H1 (cell line): Measurements from ENCODE around the gene VAMP2. TPM values are rescaled to one million over a fixed set of nuclear protein-coding genes. Genes with fewer than 3 reads are reported as not detected.

Source experiments
- CTCF ChIA-PET: fragments of 300-600 bp; sonication (Branson Sonifier 250); formaldehyde crosslinking; loops from one replicate; lab custom pipeline; 2021; ENCODE audit not compliant: partially characterized antibody; lab: Charles Lee
- POLR2A ChIA-PET: fragments of 300-600 bp; sonication (Branson Sonifier 250); formaldehyde crosslinking; loops from one replicate; lab custom pipeline; 2021; ENCODE audit warnings: inconsistent platforms; ENCODE audit not compliant: partially characterized antibody; lab: Charles Lee
- DNase-seq, 2 experiments: peaks; one replicate each; pipeline versions ENCODE4 v3.0.0 to v3.0.0-alpha.2; 2010 to 2022; ENCODE audit warnings: low spot score in 2 of 2, low read depth in 1 of 2, mixed read lengths in 1 of 2
- FAIRE-seq: peaks from 2 replicates; lab custom pipeline; 2011; peaks lifted over from hg19 to GRCh38; lab: Jason Lieb, UNC
- H2AFZ ChIP-seq: 2 replicates; pipeline ENCODE4 v1.8.1; 2012; ENCODE audit warnings: low read length, inconsistent platforms
- H2AK5ac ChIP-seq: 2 replicates; pipeline ENCODE4 v1.6.1; 2013; ENCODE audit warnings: low read depth, low read length
- H2BK120ac ChIP-seq: replicated peaks from 2 replicates; pipeline ENCODE3; 2013; ENCODE audit warnings: low read depth, low read length, inconsistent platforms
- H2BK12ac ChIP-seq: 2 replicates; pipeline ENCODE4 v1.6.1; 2013; ENCODE audit warnings: low read depth, low read length
- H2BK15ac ChIP-seq: 2 replicates; pipeline ENCODE4 v1.6.1; 2013; ENCODE audit warnings: low read length
- H2BK20ac ChIP-seq: 2 replicates; pipeline ENCODE4 v1.6.1; 2013; ENCODE audit warnings: low read length
- H2BK5ac ChIP-seq: 2 replicates; pipeline ENCODE4 v1.6.1; 2013; ENCODE audit warnings: low read depth, low read length
- H3K14ac ChIP-seq: 2 replicates; pipeline ENCODE4 v1.6.1; 2013; ENCODE audit warnings: inconsistent platforms; ENCODE audit not compliant: insufficient read length
- H3K18ac ChIP-seq: 2 replicates; pipeline ENCODE4 v1.6.1; 2013; ENCODE audit warnings: low read length; ENCODE audit errors: extremely low read depth
- H3K23ac ChIP-seq: 2 replicates; pipeline ENCODE4 v1.6.1; 2013; ENCODE audit warnings: inconsistent platforms; ENCODE audit not compliant: insufficient read length
- H3K23me2 ChIP-seq: 2 replicates; pipeline ENCODE4 v1.6.1; 2013; ENCODE audit warnings: low read depth, low read length
- H3K27ac ChIP-seq: 2 replicates; pipeline ENCODE4 v1.6.1; 2011; ENCODE audit warnings: low read depth, low read length, inconsistent platforms
- H3K27me3 ChIP-seq, 4 experiments: replicated peaks in 1 of 4; 1 replicate in 1 of 4; 2 replicates in 3 of 4; pipeline versions ENCODE4 v1.6.1 to v1.8.1; 2011 to 2013; ENCODE audit warnings: low read length in 3 of 4, mild to moderate bottlenecking in 3 of 4, inconsistent platforms in 2 of 4, mixed read lengths in 2 of 4, moderate library complexity in 1 of 4; ENCODE audit not compliant: control insufficient read depth in 3 of 4, insufficient read depth in 3 of 4; ENCODE audit errors: extremely low read depth in 1 of 4
- H3K36me3 ChIP-seq, 4 experiments: 2 replicates each; pipeline versions ENCODE4 v1.6.1 to v1.8.1; 2011 to 2013; ENCODE audit warnings: mild to moderate bottlenecking in 4 of 4, low read length in 3 of 4, moderate library complexity in 2 of 4, control low read depth in 1 of 4, inconsistent platforms in 1 of 4; ENCODE audit not compliant: insufficient read depth in 4 of 4, control insufficient read depth in 2 of 4
- H3K4ac ChIP-seq: replicated peaks from 2 replicates; pipeline ENCODE3; 2013; ENCODE audit warnings: low read length, low read depth, mixed read lengths, inconsistent platforms; ENCODE audit not compliant: insufficient read length
- H3K4me1 ChIP-seq, 4 experiments: replicated peaks in 1 of 4; 1 replicate in 1 of 4; 2 replicates in 3 of 4; pipeline versions ENCODE4 v1.6.1 to v1.8.1; 2011 to 2013; ENCODE audit warnings: low read length in 3 of 4, inconsistent platforms in 2 of 4, mixed read lengths in 1 of 4; ENCODE audit not compliant: insufficient read depth in 4 of 4, control insufficient read depth in 3 of 4
- H3K4me2 ChIP-seq, 2 experiments: 2 replicates each; pipeline versions ENCODE4 v1.6.1 to v1.8.1; 2011 to 2013; ENCODE audit warnings: low read depth in 2 of 2, low read length in 2 of 2, control low read depth in 1 of 2, inconsistent platforms in 1 of 2, mild to moderate bottlenecking in 1 of 2; ENCODE audit not compliant: insufficient read depth in 1 of 2
- H3K4me3 ChIP-seq, 4 experiments: fragments of 200-600, 300-600 bp in 1 of 4; sonication (generic), shearing (Covaris generic), sonication (Bioruptor Twin) in 1 of 4; 2 replicates each; pipeline versions ENCODE4 v1.5.1 to v1.8.1; 2011 to 2016; ENCODE audit warnings: low read length in 4 of 4, low read depth in 3 of 4, control low read depth in 2 of 4, inconsistent platforms in 2 of 4, mild to moderate bottlenecking in 2 of 4, mixed read lengths in 1 of 4, moderate library complexity in 1 of 4; ENCODE audit not compliant: insufficient read depth in 2 of 4; ENCODE audit errors: extremely low read depth in 1 of 4
- H3K56ac ChIP-seq: replicated peaks from 2 replicates; pipeline ENCODE3; 2013; ENCODE audit warnings: low read depth, mild to moderate bottlenecking, mixed read lengths, low read length, inconsistent platforms; ENCODE audit not compliant: insufficient read length
- H3K79me1 ChIP-seq: 2 replicates; pipeline ENCODE4 v1.6.1; 2013; ENCODE audit warnings: low read depth, low read length, control low read depth
- H3K79me2 ChIP-seq, 2 experiments: 2 replicates each; pipeline versions ENCODE4 v1.6.1 to v1.8.1; 2012 to 2013; ENCODE audit warnings: low read length in 2 of 2, mild to moderate bottlenecking in 2 of 2, inconsistent platforms in 1 of 2; ENCODE audit not compliant: insufficient read depth in 2 of 2, control insufficient read depth in 1 of 2
- H3K9ac ChIP-seq, 4 experiments: replicated peaks in 1 of 4; 1 replicate in 1 of 4; 2 replicates in 3 of 4; pipeline versions ENCODE4 v1.6.1 to v1.8.1; 2011 to 2013; ENCODE audit warnings: low read depth in 3 of 4, low read length in 3 of 4, control low read depth in 2 of 4, mild to moderate bottlenecking in 2 of 4, moderate library complexity in 2 of 4, inconsistent platforms in 1 of 4; ENCODE audit errors: extremely low read depth in 1 of 4
- H3K9me3 ChIP-seq, 2 experiments: 2 replicates each; pipeline versions ENCODE4 v1.6.1 to v1.8.1; 2012 to 2013; ENCODE audit warnings: mild to moderate bottlenecking in 2 of 2, moderate library complexity in 2 of 2, control low read depth in 1 of 2, inconsistent platforms in 1 of 2, low read depth in 1 of 2, low read length in 1 of 2, mixed read lengths in 1 of 2; ENCODE audit not compliant: insufficient read depth in 2 of 2
- H4K20me1 ChIP-seq, 2 experiments: replicated peaks in 1 of 2; 2 replicates each; pipeline versions ENCODE3 to v1.8.1; 2011 to 2013; ENCODE audit warnings: inconsistent platforms in 2 of 2, low read length in 2 of 2, mild to moderate bottlenecking in 1 of 2; ENCODE audit not compliant: insufficient read depth in 2 of 2, control insufficient read depth in 1 of 2
- H4K5ac ChIP-seq: 2 replicates; pipeline ENCODE4 v1.6.1; 2013; ENCODE audit warnings: low read length, low read depth, mixed read lengths, inconsistent platforms; ENCODE audit not compliant: insufficient read length
- H4K8ac ChIP-seq: 2 replicates; pipeline ENCODE4 v1.8.0; 2013; ENCODE audit warnings: mild to moderate bottlenecking, moderate library complexity, low read length, inconsistent platforms; ENCODE audit not compliant: insufficient read depth; ENCODE audit errors: extremely low read depth
- H4K91ac ChIP-seq: replicated peaks from 2 replicates; pipeline ENCODE3; 2013; ENCODE audit warnings: low read length, mixed read lengths, inconsistent platforms; ENCODE audit not compliant: insufficient read length
- EP300 ChIP-seq, 2 experiments: IDR thresholded peaks; 1 replicate in 1 of 2; 2 replicates in 1 of 2; pipeline ENCODE4 v1.6.1; 2011 to 2012; ENCODE audit warnings: low read depth in 2 of 2, low read length in 2 of 2, mild to moderate bottlenecking in 2 of 2, borderline replicate concordance in 1 of 2, inconsistent platforms in 1 of 2, moderate library complexity in 1 of 2
- GABPA ChIP-seq: IDR thresholded peaks from 2 replicates; pipeline ENCODE4 v1.6.1; 2011; ENCODE audit warnings: mild to moderate bottlenecking, low read length, moderate library complexity, borderline replicate concordance; ENCODE audit not compliant: insufficient read depth
- HDAC6 ChIP-seq: IDR thresholded peaks from one replicate; pipeline ENCODE4 v1.7.1; 2012; ENCODE audit warnings: low read depth, mild to moderate bottlenecking, inconsistent platforms, low read length, moderate library complexity
- KDM1A ChIP-seq: fragments of 200-600, 300-600 bp; sonication (generic); IDR thresholded peaks from 2 replicates; pipeline ENCODE4 v1.7.1; 2016; ENCODE audit warnings: mild to moderate bottlenecking, low read length, borderline replicate concordance
- POU5F1 ChIP-seq: IDR thresholded peaks from 2 replicates; pipeline ENCODE4 v1.6.1; 2011; ENCODE audit warnings: low read depth, mild to moderate bottlenecking, low read length, moderate library complexity
- whole genome bisulfite sequencing, 2 experiments: shearing (Covaris generic) in 1 of 2; methylation state at CpG; one replicate each; pipeline versions ENCODE4 v1.1.6 to v1.1.7; 2013 to 2015; ENCODE audit warnings: low lambda C conversion rate in 2 of 2, mixed read lengths in 2 of 2, inconsistent platforms in 1 of 2, low coverage in 1 of 2, missing lambda C conversion rate in 1 of 2; ENCODE audit not compliant: insufficient replicate concordance in 2 of 2, insufficient coverage in 1 of 2, insufficient read length in 1 of 2; ENCODE audit errors: extremely low coverage in 1 of 2, missing lambda C conversion rate in 1 of 2; 5-methylcytosine and 5-hydroxymethylcytosine counted together
- polyA plus RNA-seq, 7 experiments: library from polyadenylated mRNA; depleted of rRNA in 3 of 7; stranded (reverse) in 5 of 7; unstranded in 2 of 7; fragments of >200 nt in 5 of 7; fragments of 200-250 nt in 2 of 7; gene quantifications; 1 replicate in 5 of 7; 2 replicates in 1 of 7; 4 replicates in 1 of 7; pipeline versions ENCODE4 v1.2.1 to v1.2.3, GENCODE V29; 2011 to 2013; ENCODE audit warnings: missing spikeins in 2 of 7, mixed read lengths in 2 of 7
- total RNA-seq: library from RNA; stranded (reverse); fragmentation: NEBNext Ultra II Directional; extraction: Animal tissue kit (Norgen Biotek cat#: 25700); gene quantifications from 2 replicates; pipeline ENCODE4 v1.2.1, GENCODE V29; 2021
- TF ChIP-seq, protein P1 (sequence below): IDR thresholded peaks from 2 replicates; pipeline ENCODE4 v1.6.1; 2012; ENCODE audit warnings: inconsistent platforms

Gene VAMP2
- total and polyA plus RNA-seq, 2 of the 8 experiments (the other 6 are each of a cell fraction or from before 2014, with no cell fraction given) = 19.3 to 20.5 TPM

- Histone ChIP-seq H3K27me3 (no peaks in the 10 kb centered on the region), H3K23me2 (peaks cover 16% of the 10 kb centered on the region), H3K4ac (peak overlapping the region; percentile 47), H2BK12ac (0 out of 2 replicates have a peak overlapping the region, but pooled peaks have one; percentile 6), H3K9me3 (no peaks in the 10 kb centered on the region), H3K4me2 (peak overlapping the region; percentile 85 to 95; a peak in 2 of 4 replicates), H4K91ac (peak overlapping the region; percentile 5), H4K8ac (no peak overlapping the region), H3K14ac (no peak overlapping the region), H4K20me1 (peaks cover 8 to 9% of the 10 kb centered on the region in 2 experiments), H3K9ac (no peak overlapping the region), H3K36me3 (peaks cover 0 to 9% (median 4%) of the 10 kb centered on the region in 4 experiments; a peak in 6 of 8 replicates), H2BK20ac (no peak overlapping the region), H3K18ac (peak overlapping the region; percentile 10), H4K5ac (peak overlapping the region; percentile 6), H3K79me2 (peaks cover 0 to 15% of the 10 kb centered on the region in 2 experiments; a peak in 2 of 4 replicates), H3K56ac (no peak overlapping the region), H3K4me3 (peak overlapping the region in 1 of 4 experiments; percentile 97; a peak in 1 of 8 replicates), H3K4me1 (peaks cover 4 to 25% (median 21%) of the 10 kb centered on the region in 4 experiments), H3K79me1 (peaks cover 8% of the 10 kb centered on the region), H2AK5ac (no peak overlapping the region), H2BK5ac (peak overlapping the region; percentile 100; the same call in 1 of the 2 replicates), H2BK15ac (no peak overlapping the region), H3K23ac (no peak overlapping the region), H2AFZ (no peak overlapping the region), H3K27ac (no peak overlapping the region), H2BK120ac (no peak overlapping the region)
- TF ChIP-seq GABPA (no peak), KDM1A (no peak), HDAC6 (no peak), POU5F1 (no peak), EP300 (IDR thresholded peaks at IDR 0.05; ENCODE audit: borderline replicate concordance in 1 of 2, low read depth in 2 of 2, low read length in 2 of 2) (no peak)
- TF ChIP-seq, protein P1, sequence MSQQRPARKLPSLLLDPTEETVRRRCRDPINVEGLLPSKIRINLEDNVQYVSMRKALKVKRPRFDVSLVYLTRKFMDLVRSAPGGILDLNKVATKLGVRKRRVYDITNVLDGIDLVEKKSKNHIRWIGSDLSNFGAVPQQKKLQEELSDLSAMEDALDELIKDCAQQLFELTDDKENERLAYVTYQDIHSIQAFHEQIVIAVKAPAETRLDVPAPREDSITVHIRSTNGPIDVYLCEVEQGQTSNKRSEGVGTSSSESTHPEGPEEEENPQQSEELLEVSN = no peak
- CTCF ChIA-PET = interaction anchor here (1.2 to 1.4 kb wide), 2 partner anchors 27 to 82 kb away, joined by 3 to 4 read pairs; no protein-coding TSS in a partner anchor
- POLR2A ChIA-PET = interaction anchor here (0.8 to 15.7 kb wide), 10 partner anchors 9 to 105 kb away, joined by 3 to 289 read pairs (median 6); partner anchors contain the start of genes AURKB, PER1 and TMEM107
- DNase-seq (no peak), FAIRE-seq (no peak)
- WGBS, 2 experiments = 90% methylated on average over 6 of the region's 6 CpGs; no CpG with 5 or more reads in 1 of the 2 experiments
These were observed 2.0 kb upstream of the VAMP2 start for GRCh38 chr17:8164815-8165131.
